Stimulated activated CD4-positive, alpha-beta T cell treated with anti-CD3 and anti-CD28 coated beads, Interleukin-12 subunit alpha, Interleukin-12 subunit beta, amount 100 ng/mL, for 24 hours (primary cell): ENCODE data around the gene KRT24.

Experiments used
- DNase-seq, 2 experiments: peaks; one replicate each; pipeline ENCODE4 v3.0.0-alpha.2; 2020; ENCODE audit warnings: low read depth in 2 of 2

KRT24 gene

DNA sequence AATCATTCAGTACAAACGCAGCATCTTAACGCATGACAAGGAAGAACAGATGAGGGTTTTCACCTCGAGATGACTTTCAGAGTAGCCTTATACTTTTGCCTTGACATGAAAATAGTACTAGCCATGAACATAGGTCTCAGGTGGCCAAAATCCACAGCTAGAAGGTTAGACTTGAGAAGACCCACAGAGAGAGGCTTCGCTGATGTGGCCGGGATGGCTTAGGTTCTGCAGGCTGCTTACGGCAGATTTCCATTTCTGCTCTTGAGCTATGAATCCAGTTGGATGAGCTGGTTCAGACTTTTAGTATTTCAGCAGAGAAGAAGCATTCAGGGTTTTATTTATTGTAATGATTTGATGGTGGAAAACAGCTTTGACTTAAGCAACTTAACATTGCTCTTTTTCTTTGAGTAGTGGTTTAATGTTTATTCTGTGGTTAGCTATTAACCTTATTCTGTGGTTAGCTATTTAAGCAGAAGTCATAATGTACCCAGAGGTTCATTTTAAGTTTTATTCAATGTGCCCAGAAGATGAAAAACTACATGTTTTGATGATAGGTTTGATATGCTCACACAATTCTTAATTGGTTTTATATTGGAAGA lies 7.6 kb downstream of the KRT24 start:
- no peak for DNase-seq

DNA sequence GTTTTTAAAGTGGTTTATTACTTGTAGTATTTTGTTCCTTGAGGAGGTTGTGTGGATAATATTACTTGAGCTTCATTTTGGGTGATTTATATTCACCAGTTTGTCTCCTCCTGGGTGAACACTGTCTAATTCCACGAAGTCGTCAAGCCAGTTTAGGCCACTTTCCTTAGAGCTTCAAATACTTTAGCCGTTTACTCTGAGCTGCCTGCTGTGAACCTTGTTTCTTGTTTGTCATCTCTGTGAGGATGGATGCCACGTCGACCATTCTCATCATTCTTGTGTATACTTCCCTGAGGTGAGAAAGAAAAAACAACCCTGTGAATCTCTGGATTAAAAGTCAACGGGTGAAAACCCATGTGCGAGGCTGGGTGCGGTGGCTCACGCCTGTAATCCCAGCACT lies 9.0 kb downstream of the KRT24 start:
- no peak for DNase-seq

DNA sequence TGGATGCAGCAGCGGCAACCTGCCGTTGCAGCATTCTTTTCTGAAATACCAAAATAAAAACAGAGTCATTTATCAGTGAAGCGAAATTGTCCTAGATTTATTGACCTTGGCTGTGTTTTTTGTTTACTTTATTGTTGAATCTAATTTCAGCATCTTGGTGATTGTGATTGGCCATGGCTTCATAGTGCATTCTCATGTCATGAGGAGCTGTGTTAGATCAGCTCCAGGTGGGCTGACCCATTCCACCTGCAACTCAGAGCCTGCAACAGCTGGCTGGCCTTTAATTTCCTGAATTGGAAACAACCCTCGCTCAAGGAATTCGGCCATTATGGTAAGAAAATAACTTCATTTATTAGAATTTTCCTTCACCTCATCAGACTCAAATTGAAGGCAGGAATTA lies 16.4 kb downstream of the KRT24 start:
- DNase-seq: no peak

DNA sequence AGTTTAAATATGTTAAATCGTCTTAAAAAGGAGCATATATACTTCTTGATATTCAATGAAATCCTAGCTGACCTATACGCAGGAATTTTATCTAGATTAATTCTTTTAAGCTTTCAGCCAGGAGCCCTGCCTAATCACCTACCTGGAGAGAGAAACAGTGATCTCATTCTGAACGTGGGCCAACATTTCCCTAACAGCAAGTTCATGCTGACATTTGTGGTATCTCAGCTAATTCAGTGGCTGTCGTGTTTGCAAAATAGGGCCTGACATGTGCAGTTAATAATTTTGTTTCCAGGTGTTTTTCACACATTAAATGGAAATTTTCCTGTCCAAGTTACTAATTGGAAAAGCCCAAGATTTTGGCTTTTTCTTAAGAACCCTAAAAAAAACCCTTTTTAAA lies 17.4 kb downstream of the KRT24 start:
- no peak for DNase-seq

DNA sequence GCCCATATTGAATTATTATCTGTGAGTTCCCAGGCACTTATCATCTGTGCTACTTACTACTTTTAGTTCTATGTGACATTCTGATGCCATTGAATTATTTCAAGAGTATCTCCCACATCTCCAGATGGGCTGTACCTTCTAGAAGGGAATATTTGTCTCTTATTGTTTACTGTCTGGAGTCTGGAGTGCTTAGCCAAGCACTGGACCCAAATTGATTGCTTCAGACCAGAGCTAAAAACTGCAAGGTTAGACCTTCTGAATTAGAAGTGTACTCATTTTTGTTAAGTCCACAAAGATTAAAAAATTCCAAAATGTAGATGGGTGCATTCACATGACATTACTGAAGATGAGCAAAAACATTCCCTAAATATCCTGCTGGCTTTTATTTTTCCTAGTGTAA lies 22.6 kb downstream of the KRT24 start:
- DNase-seq: no peak

DNA sequence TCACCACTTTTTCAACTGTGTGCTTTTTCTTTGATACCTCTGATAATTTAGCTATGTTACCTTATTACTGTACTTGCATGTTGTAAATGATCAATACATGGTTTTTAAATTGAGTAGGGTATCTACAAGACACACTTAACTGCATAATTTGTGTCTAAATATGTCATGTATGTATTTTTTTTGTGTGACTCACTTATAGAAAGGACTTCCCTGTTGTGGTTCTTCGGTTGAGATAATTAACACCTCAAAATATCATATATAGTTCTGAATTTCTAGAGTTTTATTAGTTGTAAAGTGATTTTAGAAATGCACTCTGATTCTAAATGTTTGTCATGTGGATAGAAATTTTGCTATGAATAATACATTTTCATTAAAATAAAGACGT lies 24.0 kb downstream of the KRT24 start:
- DNase-seq: no peak

DNA sequence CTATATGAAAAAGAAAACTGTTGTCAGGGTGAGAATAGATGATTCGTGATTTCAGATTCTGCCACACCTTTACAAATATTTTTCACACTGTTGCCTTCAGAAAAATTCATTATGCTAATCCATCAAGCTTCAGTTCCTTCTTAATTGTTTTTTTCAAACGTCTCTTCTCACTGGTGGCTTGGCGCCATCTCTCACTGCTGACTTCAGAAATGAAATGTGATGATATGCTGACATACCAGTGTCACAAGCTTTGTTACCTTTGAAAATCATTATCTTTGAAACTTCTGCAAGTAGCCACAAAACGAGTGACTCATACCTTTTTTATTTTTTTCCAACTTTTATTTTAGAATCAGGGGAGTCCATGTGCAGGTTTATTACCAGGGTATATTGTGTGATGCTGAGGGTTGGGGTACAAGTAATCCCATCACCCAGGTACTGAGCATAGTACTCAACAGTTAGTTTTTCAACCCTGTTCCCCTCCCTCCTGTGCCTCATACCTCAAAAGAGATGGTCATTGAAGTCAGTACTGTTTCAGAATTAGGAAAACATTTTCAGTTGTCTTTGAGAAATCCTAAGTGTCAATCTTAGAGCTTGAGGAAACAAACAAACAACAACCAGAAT lies 24.5 kb downstream of the KRT24 start:
- no peak for DNase-seq

DNA sequence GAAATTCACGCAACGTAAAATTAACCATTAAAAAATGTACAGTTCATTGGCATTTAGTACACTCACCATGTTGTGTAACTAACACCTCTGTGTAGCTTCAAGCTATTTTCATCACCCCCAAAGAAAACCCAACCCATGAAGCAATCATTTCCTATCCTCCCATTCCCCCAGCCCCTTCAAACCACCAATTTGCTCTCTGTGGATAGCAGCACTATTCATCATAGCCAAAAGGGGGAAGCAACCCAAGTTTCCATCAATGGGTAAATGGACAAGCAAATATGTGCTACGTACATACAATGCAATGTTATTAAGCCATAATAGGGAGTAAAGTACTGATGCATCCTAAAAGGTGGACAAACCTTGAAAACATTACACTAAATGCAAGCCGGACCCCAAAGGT lies 27.6 kb downstream of the KRT24 start:
- DNase-seq: no peak

DNA sequence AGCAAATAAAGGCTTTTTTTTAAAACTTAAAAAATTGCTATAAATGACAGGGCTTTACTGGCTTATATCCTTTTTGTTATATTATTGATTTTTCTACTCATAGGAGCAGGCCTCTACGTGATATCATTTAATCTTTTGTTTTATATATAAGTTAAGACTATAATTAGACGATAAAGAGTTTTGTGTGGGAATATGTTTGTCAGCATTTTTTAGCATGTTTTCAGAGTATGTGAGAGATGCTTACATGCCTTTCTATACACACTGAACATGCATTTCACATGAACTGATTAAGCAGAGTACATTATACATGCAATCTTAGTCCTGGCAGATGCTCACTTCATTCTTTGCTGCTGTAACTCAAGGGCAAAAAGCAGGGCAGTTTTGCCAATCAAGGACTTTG lies 30.9 kb downstream of the KRT24 start:
- no peak for DNase-seq

DNA sequence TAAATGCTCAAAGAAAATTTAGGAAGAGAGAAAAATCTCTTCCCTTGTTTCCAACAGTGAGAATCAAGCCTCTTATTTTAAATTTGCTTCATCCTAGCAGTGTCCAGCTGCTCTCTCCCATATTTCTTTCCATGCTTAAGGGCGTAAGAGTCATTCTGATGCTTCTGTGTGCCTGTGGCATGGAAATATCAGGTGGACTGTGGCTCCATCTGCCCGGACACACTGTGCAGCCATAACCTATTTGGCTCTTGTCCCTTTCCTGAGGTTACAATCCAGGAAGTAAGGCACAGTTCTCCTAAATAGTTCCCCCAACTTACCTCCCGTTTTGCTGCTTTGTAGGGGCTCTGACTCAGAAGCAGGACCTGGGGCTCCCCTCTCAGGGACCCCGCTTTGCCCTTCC lies 32.3 kb downstream of the KRT24 start:
- no peak for DNase-seq

DNA sequence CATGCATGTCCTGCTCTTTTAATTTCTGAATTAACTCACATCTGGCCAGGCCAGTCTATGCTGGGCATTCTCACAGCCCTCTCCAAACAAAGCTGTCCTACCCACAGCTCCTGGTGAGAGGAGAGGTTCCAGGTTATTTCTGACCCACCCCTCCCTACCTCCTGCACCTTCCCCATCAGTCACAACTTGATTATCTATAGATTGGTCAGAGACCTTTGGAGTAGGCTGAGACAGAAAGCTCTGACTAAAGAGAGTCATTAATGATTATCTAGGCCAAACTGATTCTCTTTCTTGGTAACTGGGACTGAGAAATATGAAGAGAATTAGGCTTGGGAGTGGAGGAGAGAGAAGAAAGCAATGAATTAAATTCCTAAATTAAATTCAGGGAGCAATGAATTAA lies 37.2 kb downstream of the KRT24 start:
- no peak for DNase-seq

DNA sequence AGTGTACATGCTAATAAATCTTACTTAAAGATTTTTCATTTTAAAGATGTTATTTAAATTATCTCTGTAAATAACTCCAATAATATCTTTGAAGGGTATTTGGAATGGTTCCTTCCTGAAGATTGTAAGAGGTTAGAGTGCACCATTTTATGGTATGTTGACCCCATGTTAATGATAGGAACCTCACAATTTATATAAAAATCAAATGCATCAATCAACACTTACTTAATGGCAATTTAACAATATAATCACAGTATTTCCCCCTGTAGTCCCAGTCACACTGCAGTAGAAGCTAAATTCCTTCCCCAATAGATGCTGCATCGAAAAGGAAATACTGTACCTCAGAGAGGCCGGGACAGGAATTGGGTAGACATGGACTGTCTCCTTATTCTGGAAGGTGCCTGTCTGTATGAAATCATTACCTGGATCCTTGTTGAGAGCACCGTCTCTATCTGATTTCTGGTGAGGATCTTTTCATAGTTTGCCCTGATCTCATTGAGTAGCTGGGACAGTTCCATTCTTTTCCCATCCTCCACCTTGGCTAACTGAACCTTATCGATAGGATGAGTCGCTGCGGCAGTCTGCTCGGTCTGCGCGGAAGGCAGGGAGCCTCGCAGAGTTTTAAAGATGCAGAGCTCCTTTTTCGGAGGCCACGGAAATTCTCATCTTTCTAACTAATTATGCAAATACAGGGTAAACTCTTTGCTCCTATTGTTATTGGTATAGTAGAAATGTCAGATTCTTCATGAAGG lies 38.8 kb downstream of the KRT24 start, which contains the start of gene KRT222:
Gene KRT222 (minus strand): TSS at position 596 of the 752 bp plus-strand sequence. CDS start 78 bp downstream, at position 518.
- DNase-seq: no peak

DNA sequence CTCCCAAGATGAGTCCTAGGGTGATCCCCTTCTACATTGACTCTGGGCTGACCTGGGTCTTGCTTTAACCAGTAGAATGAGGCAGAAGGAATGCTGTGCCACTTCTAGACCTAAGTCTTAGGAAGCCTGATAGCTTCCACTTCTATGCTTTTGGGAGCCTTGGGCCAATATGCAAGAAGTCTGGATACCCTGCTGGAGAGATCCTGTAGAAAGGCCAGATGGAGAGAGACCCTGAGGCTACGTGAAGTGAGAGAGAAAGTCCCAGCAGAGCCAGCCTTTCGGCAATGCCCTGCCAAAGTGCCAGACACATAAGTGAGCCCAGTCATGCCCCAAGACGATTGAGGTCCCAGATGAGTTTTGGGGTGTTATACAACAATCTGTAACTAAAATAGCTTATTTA lies 40.3 kb downstream of the KRT24 start:
- no peak for DNase-seq

DNA sequence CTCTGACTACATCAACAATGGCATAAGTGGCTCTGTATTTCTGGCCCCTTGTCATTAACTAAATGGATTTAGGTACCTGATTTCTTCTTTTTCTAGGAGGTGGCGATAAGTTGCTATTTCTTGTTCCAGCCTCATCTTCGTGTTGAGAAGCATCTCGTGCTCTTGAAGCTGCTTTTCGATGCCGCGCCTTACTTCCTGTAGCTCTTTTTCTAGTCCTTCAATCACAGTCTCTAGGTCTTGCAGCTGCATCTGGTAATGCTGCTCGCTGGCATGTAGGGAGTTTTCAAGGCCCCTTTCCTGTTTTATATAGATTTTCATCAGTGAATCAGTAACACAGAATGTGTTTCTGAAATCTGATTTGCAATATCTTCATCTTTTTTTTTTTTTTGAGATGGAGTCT lies 43.6 kb downstream of the KRT24 start:
- DNase-seq: no peak

DNA sequence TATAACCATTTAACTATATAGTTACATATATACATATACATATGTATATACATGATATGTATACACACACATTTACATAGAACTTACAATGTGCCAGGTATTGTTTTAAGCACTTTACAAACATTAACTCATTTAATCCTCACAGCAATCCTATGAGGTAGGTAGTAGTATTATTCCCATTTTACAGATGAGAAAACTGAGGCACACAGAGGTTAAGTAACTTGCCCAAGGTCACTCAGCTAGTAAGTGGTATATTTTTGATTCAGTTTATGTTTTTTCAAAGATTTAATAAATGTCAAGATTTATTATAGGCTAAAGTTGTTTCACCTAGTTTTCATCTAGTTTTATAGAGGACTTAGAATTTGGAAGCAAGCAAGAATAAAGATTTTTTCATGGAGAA lies 45.2 kb downstream of the KRT24 start:
- DNase-seq: no peak

DNA sequence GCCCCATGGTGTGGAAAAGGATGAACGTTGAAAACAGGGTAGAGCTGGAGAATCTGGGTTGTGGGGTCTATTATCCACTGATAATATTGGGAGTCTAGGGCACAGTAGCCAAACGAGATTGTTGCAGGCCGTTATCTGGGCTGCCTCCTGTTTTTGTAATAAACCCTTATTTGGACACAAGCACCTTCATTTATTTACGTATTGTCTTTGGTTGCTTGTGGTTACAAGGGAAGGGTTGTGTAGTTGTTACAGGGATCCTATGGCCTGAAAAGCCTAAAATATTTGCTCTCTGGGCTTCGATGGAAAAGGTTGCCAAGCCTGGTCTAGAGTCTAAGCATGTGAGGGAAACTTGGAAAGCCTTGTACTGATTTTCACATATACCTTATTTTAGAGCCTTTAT lies 51.6 kb downstream of the KRT24 start:
- no peak for DNase-seq

DNA sequence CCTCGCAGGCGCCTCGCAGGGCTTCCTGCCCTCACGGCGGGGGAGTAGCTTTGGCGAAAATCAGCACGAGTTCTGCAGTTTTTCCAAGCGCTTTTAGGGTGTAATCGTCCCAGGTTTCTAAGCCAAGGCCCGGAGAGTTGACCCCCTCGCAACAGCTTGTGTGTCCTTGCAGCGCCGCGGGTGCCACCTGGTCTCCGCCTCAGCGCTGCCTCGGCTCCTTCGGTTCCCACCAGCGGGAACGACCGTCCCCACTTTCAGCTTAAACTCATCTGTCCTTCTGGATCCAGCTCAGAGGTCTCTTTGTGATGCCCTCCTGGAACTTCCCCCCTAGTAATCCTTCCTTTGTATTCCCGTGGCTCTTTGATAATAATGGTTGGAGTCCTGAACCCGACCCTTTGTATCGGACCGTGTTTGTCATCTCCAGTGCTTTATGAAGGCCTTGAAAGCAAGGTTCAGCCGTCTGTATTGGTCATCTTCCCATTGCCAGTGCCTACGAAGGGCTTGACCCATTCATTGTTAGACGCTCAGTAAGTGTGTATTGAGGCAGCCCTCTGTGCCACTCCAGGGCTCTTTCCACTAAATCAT lies 55.1 kb downstream of the KRT24 start:
- DNase-seq: no peak
